IMR-90 (cell line): ENCODE results near the gene LPIN1. TPM values are rescaled to one million over a fixed set of nuclear protein-coding genes. Genes with fewer than 3 reads are reported as not detected.

Source experiments
- ATAC-seq: fragments of 200-7000 bp; cut with Tn5 transposase; 2 replicates; pipeline ENCODE4 v1.9.1; 2020; ENCODE audit warnings: low read depth, mild to moderate bottlenecking, moderate library complexity
- BruUV-seq: library from RNA; stranded (reverse); fragments of 400-500 nt; replicated peaks from 2 replicates; lab custom pipeline; 2021; lab: Mats Ljungman, UMichigan
- CTCF ChIA-PET: fragments of 300-600 bp; formaldehyde crosslinking; extraction: SDS; loops from one replicate; lab custom pipeline; 2021; ENCODE audit warnings: antibody characterized with exemption; lab: Yijun Ruan, JAX
- POLR2A ChIA-PET: fragments of 300-600 bp; sonication (Branson Sonifier 250); formaldehyde crosslinking; loops from one replicate; lab custom pipeline; 2022; ENCODE audit warnings: antibody characterized with exemption; ENCODE audit not compliant: unreplicated experiment; lab: Charles Lee
- DNase-seq: peaks from one replicate; pipeline ENCODE4 v3.0.0; 2013
- H2AFZ ChIP-seq: replicated peaks from 2 replicates; pipeline ENCODE3; 2013; ENCODE audit warnings: low read length, mild to moderate bottlenecking; ENCODE audit not compliant: poor library complexity
- H2AK5ac ChIP-seq: 2 replicates; pipeline ENCODE4 v1.6.1; 2013; ENCODE audit warnings: low read depth, low read length, inconsistent platforms
- H2AK9ac ChIP-seq: replicated peaks from 2 replicates; pipeline ENCODE3; 2013; ENCODE audit warnings: mild to moderate bottlenecking, low read depth, low read length, moderate library complexity; ENCODE audit not compliant: poor library complexity
- H2BK120ac ChIP-seq: 2 replicates; pipeline ENCODE4 v1.6.1; 2013; ENCODE audit warnings: low read depth, low read length, inconsistent platforms
- H2BK15ac ChIP-seq: 3 replicates; pipeline ENCODE4 v1.6.1; 2013; ENCODE audit warnings: low read depth, low read length, inconsistent platforms
- H2BK20ac ChIP-seq: 2 replicates; pipeline ENCODE4 v1.6.1; 2013; ENCODE audit warnings: low read depth, mild to moderate bottlenecking, inconsistent platforms, low read length, moderate library complexity
- H2BK5ac ChIP-seq: 2 replicates; pipeline ENCODE4 v1.6.1; 2013; ENCODE audit warnings: mild to moderate bottlenecking, low read depth, low read length, inconsistent platforms; ENCODE audit not compliant: poor library complexity, severe bottlenecking
- H3K14ac ChIP-seq: replicated peaks from 2 replicates; pipeline ENCODE4 v1.6.1; 2013; ENCODE audit warnings: low read depth, low read length, inconsistent platforms
- H3K18ac ChIP-seq: 2 replicates; pipeline ENCODE4 v1.6.1; 2013; ENCODE audit warnings: low read depth, low read length, control low read depth
- H3K23ac ChIP-seq: 2 replicates; pipeline ENCODE4 v1.6.1; 2013; ENCODE audit warnings: low read depth, low read length, inconsistent platforms
- H3K27ac ChIP-seq: 2 replicates; pipeline ENCODE4 v1.5.1; 2013; ENCODE audit warnings: mild to moderate bottlenecking, control low read depth, low read length; ENCODE audit not compliant: insufficient read depth
- H3K27me3 ChIP-seq: 2 replicates; pipeline ENCODE4 v1.6.1; 2013; ENCODE audit warnings: low read length; ENCODE audit not compliant: control insufficient read depth, insufficient read depth
- H3K36me3 ChIP-seq: 2 replicates; pipeline ENCODE4 v1.6.1; 2013; ENCODE audit warnings: low read length, mixed read lengths; ENCODE audit not compliant: control insufficient read depth, insufficient read depth
- H3K4ac ChIP-seq: 2 replicates; pipeline ENCODE4 v1.6.1; 2013; ENCODE audit warnings: low read depth, low read length, inconsistent platforms
- H3K4me1 ChIP-seq: 2 replicates; pipeline ENCODE4 v1.6.1; 2013; ENCODE audit warnings: low read length, mixed read lengths; ENCODE audit not compliant: control insufficient read depth, insufficient read depth
- H3K4me2 ChIP-seq: 2 replicates; pipeline ENCODE4 v1.6.1; 2013; ENCODE audit warnings: low read depth, mild to moderate bottlenecking, control low read depth, low read length, moderate library complexity
- H3K4me3 ChIP-seq: 2 replicates; pipeline ENCODE4 v1.5.1; 2013; ENCODE audit warnings: low read depth, mild to moderate bottlenecking, control low read depth, low read length, moderate library complexity; ENCODE audit not compliant: insufficient read depth
- H3K56ac ChIP-seq: 2 replicates; pipeline ENCODE4 v1.6.1; 2013; ENCODE audit warnings: low read length, inconsistent platforms; ENCODE audit not compliant: insufficient read depth; ENCODE audit errors: extremely low read depth
- H3K79me1 ChIP-seq, 2 experiments: 2 replicates each; pipeline ENCODE4 v1.6.1; 2013; ENCODE audit warnings: low read length in 2 of 2, inconsistent platforms in 1 of 2, low read depth in 1 of 2
- H3K9ac ChIP-seq: 2 replicates; pipeline ENCODE4 v1.6.1; 2013; ENCODE audit warnings: low read depth, low read length, control low read depth
- H3K9me1 ChIP-seq: 2 replicates; pipeline ENCODE4 v1.6.1; 2013; ENCODE audit warnings: low read length, inconsistent platforms; ENCODE audit not compliant: insufficient read depth
- H3K9me3 ChIP-seq: 2 replicates; pipeline ENCODE4 v1.6.1; 2013; ENCODE audit warnings: low read length; ENCODE audit not compliant: control insufficient read depth, insufficient read depth
- H4K20me1 ChIP-seq: 2 replicates; pipeline ENCODE4 v1.6.1; 2013; ENCODE audit warnings: low read length, inconsistent platforms; ENCODE audit not compliant: insufficient read depth
- H4K5ac ChIP-seq: 2 replicates; pipeline ENCODE4 v1.6.1; 2013; ENCODE audit warnings: mild to moderate bottlenecking, low read depth, low read length, control low read depth
- H4K8ac ChIP-seq, 2 experiments: 2 replicates each; pipeline ENCODE4 v1.6.1; 2013; ENCODE audit warnings: low read depth in 2 of 2, low read length in 2 of 2, control low read depth in 1 of 2, inconsistent platforms in 1 of 2
- H4K91ac ChIP-seq: 2 replicates; pipeline ENCODE4 v1.6.1; 2013; ENCODE audit warnings: low read depth, low read length, inconsistent platforms; ENCODE audit not compliant: insufficient read depth
- BHLHE40 ChIP-seq: fragments of 150-350 bp; IDR thresholded peaks from 2 replicates; pipeline ENCODE4 v1.6.1; 2016; ENCODE audit warnings: mild to moderate bottlenecking, low read depth, low read length
- CHD1 ChIP-seq: IDR thresholded peaks from 2 replicates; pipeline ENCODE4 v1.6.1; 2012; ENCODE audit warnings: low read depth, low read length, improper control_type of control experiment
- MAFK ChIP-seq: IDR thresholded peaks from 2 replicates; pipeline ENCODE4 v1.6.1; 2012; ENCODE audit warnings: low read depth, low read length, improper control_type of control experiment
- MAZ ChIP-seq: IDR thresholded peaks from 2 replicates; pipeline ENCODE4 v1.6.1; 2012; ENCODE audit warnings: low read depth, mild to moderate bottlenecking, low read length, improper control_type of control experiment, moderate library complexity, borderline replicate concordance
- MXI1 ChIP-seq: IDR thresholded peaks from 2 replicates; pipeline ENCODE4 v1.6.1; 2012; ENCODE audit warnings: low read depth, mild to moderate bottlenecking, low read length, moderate library complexity, borderline replicate concordance
- NFE2L2 ChIP-seq: fragments of 150-350 bp; IDR thresholded peaks from 2 replicates; pipeline ENCODE4 v1.6.1; 2016; ENCODE audit warnings: low read depth, mild to moderate bottlenecking, low read length
- RFX5 ChIP-seq: IDR thresholded peaks from 2 replicates; pipeline ENCODE4 v1.8.0; 2012; ENCODE audit warnings: low read depth, mild to moderate bottlenecking, low read length, moderate library complexity
- WGBS, 2 experiments: methylation state at CpG; one replicate each; pipeline versions ENCODE4 v1.1.5 to v1.1.7; 2013; ENCODE audit warnings: missing lambda C conversion rate in 2 of 2; ENCODE audit not compliant: insufficient read length in 1 of 2; ENCODE audit errors: extremely low coverage in 2 of 2; 5-methylcytosine and 5-hydroxymethylcytosine counted together
- dilution Hi-C: fragments of 300-500 bp; cut with HindIII; formaldehyde crosslinking; loops from one replicate; pipeline ENCODE4 v1.14.3; 2018; ENCODE audit warnings: low sequenced_read_pairs; ENCODE audit not compliant: unreplicated experiment
- in situ Hi-C: fragments of 300-500 bp; cut with MboI; formaldehyde crosslinking; loops from 3 replicates; pipeline ENCODE4 v1.14.3; 2019; ENCODE audit warnings: low sequenced_read_pairs, inconsistent platforms, mixed read lengths
- intact Hi-C: fragments of 100-400 bp; cut with micrococcal nuclease; formaldehyde crosslinking; loops from 2 replicates; pipeline ENCODE4 v1.10.0; 2022
- polyA plus RNA-seq, 3 experiments: library from polyadenylated mRNA; depleted of rRNA; stranded (reverse); fragments of >200 nt; gene quantifications; 2 replicates each; pipeline ENCODE4 v1.2.3, GENCODE V29; 2012; ENCODE audit warnings: low replicate concordance in 1 of 3
- total RNA-seq: library from RNA; depleted of rRNA; stranded (reverse); fragments of >200 nt; gene quantifications from 2 replicates; pipeline ENCODE4 v1.2.3, GENCODE V29; 2012
- TF ChIP-seq, protein P1 (sequence below): fragments of 150-350 bp; IDR thresholded peaks from 2 replicates; pipeline ENCODE4 v1.6.1; 2016; ENCODE audit warnings: low read depth, mild to moderate bottlenecking, low read length, moderate library complexity, borderline replicate concordance

LPIN1 gene
- total and polyA plus RNA-seq, 2 of the 4 experiments (the other 2 are of a cell fraction), result 21.3 to 25.1 TPM

DNA sequence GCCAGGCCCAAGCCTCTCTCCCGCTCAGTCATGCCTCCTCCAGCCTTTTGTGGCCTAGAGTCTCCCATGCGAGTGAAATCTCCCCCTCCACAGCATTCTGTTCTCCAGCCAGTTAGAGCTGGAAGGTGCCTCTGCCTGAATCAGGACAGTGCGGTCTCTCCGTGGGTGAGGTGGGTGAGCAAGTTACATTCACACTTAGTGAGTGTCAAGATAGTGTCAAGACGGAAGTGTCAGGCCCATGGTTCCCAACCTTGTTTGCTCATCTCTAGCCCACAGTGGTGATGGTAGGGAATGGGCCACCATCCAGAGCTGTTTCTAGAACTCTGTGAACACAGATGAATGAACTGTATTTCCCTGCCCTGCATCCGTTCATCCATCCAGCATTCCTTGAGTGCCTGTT lies 59.5 kb downstream of the LPIN1 start:
- H2AK9ac ChIP-seq, result no peak overlapping the region
- no peak overlapping the region for H2BK20ac ChIP-seq
- H3K23ac ChIP-seq, result no peak overlapping the region
- no peak overlapping the region for H2BK5ac ChIP-seq
- peaks cover 2% of the 10 kb centered on the region; the same call in 1 of the 2 replicates for H3K4me1 ChIP-seq
- no CpG with 5 or more reads among the region's 6 CpGs for WGBS, 2 experiments
- no peaks in the 10 kb centered on the region for H4K20me1 ChIP-seq
- H3K79me1 ChIP-seq, result no peaks in the 10 kb centered on the region
- H3K4me3 ChIP-seq, result no peak overlapping the region
- intact Hi-C loops (no loop called here), dilution Hi-C loops (no loop called here), in situ Hi-C loops (no loop called here)
- H4K8ac ChIP-seq, result no peak overlapping the region
- no peak overlapping the region for H3K9ac ChIP-seq
- DNase-seq, result no peak
- peaks cover 38% of the 10 kb centered on the region for H3K36me3 ChIP-seq
- no peaks in the 10 kb centered on the region for H3K27me3 ChIP-seq
- no peak for ATAC-seq
- H3K27ac ChIP-seq, result no peak overlapping the region
- H2AK5ac ChIP-seq, result no peak overlapping the region
- H4K91ac ChIP-seq, result no peak overlapping the region
- no TSS peak for BruUV-seq
- H4K5ac ChIP-seq, result no peak overlapping the region
- CTCF ChIA-PET, result interaction anchor here (0.5 to 1.2 kb wide), 4 partner anchors 9 to 113 kb away, joined by 3 read pairs; no protein-coding TSS in a partner anchor
- H3K4me2 ChIP-seq, result no peak overlapping the region
- H3K56ac ChIP-seq, result no peak overlapping the region
- no peaks in the 10 kb centered on the region for H3K9me3 ChIP-seq
- no peak for TF ChIP-seq MXI1
- TF ChIP-seq, protein P1, sequence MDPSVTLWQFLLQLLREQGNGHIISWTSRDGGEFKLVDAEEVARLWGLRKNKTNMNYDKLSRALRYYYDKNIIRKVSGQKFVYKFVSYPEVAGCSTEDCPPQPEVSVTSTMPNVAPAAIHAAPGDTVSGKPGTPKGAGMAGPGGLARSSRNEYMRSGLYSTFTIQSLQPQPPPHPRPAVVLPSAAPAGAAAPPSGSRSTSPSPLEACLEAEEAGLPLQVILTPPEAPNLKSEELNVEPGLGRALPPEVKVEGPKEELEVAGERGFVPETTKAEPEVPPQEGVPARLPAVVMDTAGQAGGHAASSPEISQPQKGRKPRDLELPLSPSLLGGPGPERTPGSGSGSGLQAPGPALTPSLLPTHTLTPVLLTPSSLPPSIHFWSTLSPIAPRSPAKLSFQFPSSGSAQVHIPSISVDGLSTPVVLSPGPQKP, result no peak
- no peak for TF ChIP-seq NFE2L2
- no peak for TF ChIP-seq CHD1
- no peak for TF ChIP-seq BHLHE40
- TF ChIP-seq RFX5, result no peak
- no peak for TF ChIP-seq MAZ
- TF ChIP-seq MAFK, result no peak
- H3K18ac ChIP-seq, result no peak overlapping the region
- no peak overlapping the region for H2BK15ac ChIP-seq
- no peak overlapping the region for H2AFZ ChIP-seq
- H3K4ac ChIP-seq, result no peak overlapping the region
- peaks cover 9% of the 10 kb centered on the region; the same call in 1 of the 2 replicates for H3K9me1 ChIP-seq
- no peak overlapping the region for H3K14ac ChIP-seq
- POLR2A ChIA-PET, result no interaction called here
- no peak overlapping the region for H2BK120ac ChIP-seq
